Calu3 (cell line): Measurements from ENCODE around the gene IL1A. TPM values are rescaled to one million over a fixed set of nuclear protein-coding genes. Genes with fewer than 3 reads are reported as not detected.
A peak's percentile ranks its signal among the peaks of the same experiment; 100 is the strongest.

ENCODE experiments used
- BruUV-seq: library from RNA; stranded (reverse); fragments of 400-500 nt; replicated peaks from 2 replicates; lab custom pipeline; 2021; lab: Mats Ljungman, UMichigan
- CTCF ChIA-PET: fragments of 300-600 bp; sonication (Branson Sonifier 250); formaldehyde crosslinking; loops from one replicate; lab custom pipeline; 2022; ENCODE audit warnings: antibody characterized with exemption; lab: Charles Lee
- DNase-seq: peaks from one replicate; pipeline ENCODE4 v3.0.0; 2022
- H3K27ac Mint-ChIP-seq: one replicate; pipeline ENCODE4 v1.8.0; 2022; ENCODE audit warnings: mixed read lengths; ENCODE audit not compliant: unreplicated experiment
- H3K27me3 Mint-ChIP-seq: one replicate; pipeline ENCODE4 v1.8.0; 2022; ENCODE audit warnings: mixed read lengths; ENCODE audit not compliant: unreplicated experiment
- H3K36me3 Mint-ChIP-seq: one replicate; pipeline ENCODE4 v1.8.0; 2022; ENCODE audit warnings: mild to moderate bottlenecking, moderate library complexity, mixed read lengths; ENCODE audit not compliant: insufficient read depth, unreplicated experiment
- H3K4me1 Mint-ChIP-seq: one replicate; pipeline ENCODE4 v1.8.0; 2022; ENCODE audit warnings: mild to moderate bottlenecking, low read depth, mixed read lengths; ENCODE audit not compliant: unreplicated experiment
- H3K4me3 Mint-ChIP-seq: one replicate; pipeline ENCODE4 v1.8.0; 2022; ENCODE audit warnings: mild to moderate bottlenecking, low read depth, moderate library complexity, mixed read lengths; ENCODE audit not compliant: unreplicated experiment
- H3K9me3 Mint-ChIP-seq: one replicate; pipeline ENCODE4 v1.8.0; 2022; ENCODE audit warnings: low read depth, mixed read lengths; ENCODE audit not compliant: unreplicated experiment
- intact Hi-C: fragments of 100-400 bp; cut with micrococcal nuclease; formaldehyde crosslinking; loops from one replicate; pipeline ENCODE4 v1.10.0; 2022; ENCODE audit not compliant: unreplicated experiment
- total RNA-seq: library from RNA; stranded (reverse); gene quantifications from 2 replicates; pipeline ENCODE4 v1.2.3, GENCODE V29; 2022
- TF ChIP-seq, protein P1 (sequence below): fragments of 200-600 bp; IDR thresholded peaks from one replicate; pipeline ENCODE4 v1.8.0; 2022; ENCODE audit warnings: antibody characterized with exemption; ENCODE audit not compliant: unreplicated experiment

IL1A gene
- total RNA-seq, 1 experiment from 2014 or later, result 14.4 TPM

DNA sequence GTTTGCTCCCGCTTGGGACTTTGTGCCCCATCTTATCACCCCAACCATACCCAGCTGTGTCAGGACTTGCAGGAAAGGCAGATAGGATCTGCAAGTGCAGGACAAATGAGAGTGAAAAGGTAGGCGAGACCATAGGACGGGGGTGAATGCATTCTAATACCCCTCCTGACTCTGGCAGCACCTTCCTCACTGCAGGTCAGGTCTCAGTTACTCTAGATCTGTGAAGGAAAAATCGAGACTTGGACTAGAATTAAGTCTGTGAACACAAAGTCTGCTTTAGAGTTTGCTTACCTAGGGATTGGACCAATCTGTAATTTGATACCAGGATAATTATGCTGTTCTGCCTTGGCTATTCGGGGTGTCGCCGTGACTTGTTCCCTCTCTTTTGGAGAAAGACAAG, 43.8 kb downstream of the IL1A start:
- DNase-seq, result no peak
- peaks cover 17% of the 10 kb centered on the region for H3K4me1 Mint-ChIP-seq
- no peak overlapping the region for H3K4me3 Mint-ChIP-seq
- intact Hi-C loops, result no loop called here
- peak overlapping the region; percentile 17 for H3K27ac Mint-ChIP-seq
- H3K36me3 Mint-ChIP-seq, result peaks cover 63% of the 10 kb centered on the region
- no peaks in the 10 kb centered on the region for H3K9me3 Mint-ChIP-seq
- no TSS peak for BruUV-seq
- TF ChIP-seq, protein P1, sequence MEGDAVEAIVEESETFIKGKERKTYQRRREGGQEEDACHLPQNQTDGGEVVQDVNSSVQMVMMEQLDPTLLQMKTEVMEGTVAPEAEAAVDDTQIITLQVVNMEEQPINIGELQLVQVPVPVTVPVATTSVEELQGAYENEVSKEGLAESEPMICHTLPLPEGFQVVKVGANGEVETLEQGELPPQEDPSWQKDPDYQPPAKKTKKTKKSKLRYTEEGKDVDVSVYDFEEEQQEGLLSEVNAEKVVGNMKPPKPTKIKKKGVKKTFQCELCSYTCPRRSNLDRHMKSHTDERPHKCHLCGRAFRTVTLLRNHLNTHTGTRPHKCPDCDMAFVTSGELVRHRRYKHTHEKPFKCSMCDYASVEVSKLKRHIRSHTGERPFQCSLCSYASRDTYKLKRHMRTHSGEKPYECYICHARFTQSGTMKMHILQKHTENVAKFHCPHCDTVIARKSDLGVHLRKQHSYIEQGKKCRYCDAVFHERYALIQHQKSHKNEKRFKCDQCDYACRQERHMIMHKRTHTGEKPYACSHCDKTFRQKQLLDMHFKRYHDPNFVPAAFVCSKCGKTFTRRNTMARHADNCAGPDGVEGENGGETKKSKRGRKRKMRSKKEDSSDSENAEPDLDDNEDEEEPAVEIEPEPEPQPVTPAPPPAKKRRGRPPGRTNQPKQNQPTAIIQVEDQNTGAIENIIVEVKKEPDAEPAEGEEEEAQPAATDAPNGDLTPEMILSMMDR, result no peak
- CTCF ChIA-PET, result interaction anchor here (0.9 kb wide), 1 partner anchor 202 kb away, joined by 3 read pairs; no protein-coding TSS in a partner anchor
- H3K27me3 Mint-ChIP-seq, result no peaks in the 10 kb centered on the region

DNA sequence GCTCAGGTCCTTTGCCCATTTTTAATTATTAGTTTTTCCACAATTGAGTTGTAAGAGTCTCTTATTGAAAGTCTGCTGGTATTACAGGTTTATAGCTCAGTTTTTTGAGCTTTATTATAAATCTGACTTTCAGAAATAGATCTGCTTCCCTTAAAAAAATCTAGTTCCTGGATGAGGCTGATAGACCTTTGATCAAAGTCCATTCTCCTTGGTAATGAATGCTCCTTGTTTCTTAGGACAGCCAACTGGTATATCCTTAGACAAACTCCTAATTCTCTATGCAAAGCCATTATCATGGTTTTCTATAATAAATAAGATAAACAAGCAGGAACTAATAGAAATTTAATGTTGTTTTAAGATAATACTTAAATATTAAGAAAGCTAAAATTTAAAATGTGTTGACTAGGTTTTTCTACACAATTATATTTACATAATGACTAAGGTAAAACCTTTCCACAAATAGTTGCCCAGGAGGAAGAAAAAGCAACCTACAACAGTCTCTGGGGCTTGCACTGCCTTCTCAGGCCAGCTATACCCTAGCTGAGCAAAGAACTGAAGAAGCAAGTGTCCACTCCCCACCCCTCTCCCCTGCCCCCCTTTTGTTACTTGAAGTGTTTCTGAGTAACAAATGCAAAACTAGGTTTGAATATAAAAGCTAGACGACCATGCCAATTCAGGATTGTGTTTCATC, 46.6 kb downstream of the IL1A start:
- CTCF ChIA-PET, result interaction anchor here (0.6 to 2.7 kb wide), 10 partner anchors 9 to 204 kb away, joined by 3 to 15 read pairs (median 3); no protein-coding TSS in a partner anchor
- no TSS peak for BruUV-seq
- H3K4me1 Mint-ChIP-seq, result peaks cover 22% of the 10 kb centered on the region
- DNase-seq, result no peak
- no peaks in the 10 kb centered on the region for H3K9me3 Mint-ChIP-seq
- peak overlapping the region; percentile 50 for H3K27ac Mint-ChIP-seq
- TF ChIP-seq, protein P1, result no peak
- no peak overlapping the region for H3K4me3 Mint-ChIP-seq
- intact Hi-C loops, result no loop called here
- H3K36me3 Mint-ChIP-seq, result peaks cover 57% of the 10 kb centered on the region
- H3K27me3 Mint-ChIP-seq, result no peaks in the 10 kb centered on the region

GRCh38 chr2:112733871-112734270, 50.4 kb downstream of the IL1A start:
- no peaks in the 10 kb centered on the region for H3K9me3 Mint-ChIP-seq
- TF ChIP-seq, protein P1, result no peak
- H3K27me3 Mint-ChIP-seq, result no peaks in the 10 kb centered on the region
- BruUV-seq, result no TSS peak
- CTCF ChIA-PET, result interaction anchor here (0.6 kb wide), 1 partner anchor 15 kb away, joined by 3 read pairs; no protein-coding TSS in a partner anchor
- H3K36me3 Mint-ChIP-seq, result peaks cover 31% of the 10 kb centered on the region
- no peak for DNase-seq
- peaks cover 10% of the 10 kb centered on the region for H3K4me1 Mint-ChIP-seq
- H3K4me3 Mint-ChIP-seq, result no peak overlapping the region
- intact Hi-C loops, result no loop called here
- H3K27ac Mint-ChIP-seq, result no peak overlapping the region

GRCh38 chr2:112733456-112733855, 50.8 kb downstream of the IL1A start:
- intact Hi-C loops, result no loop called here
- Mint-ChIP-seq H3K27ac (no peak overlapping the region), H3K9me3 (no peaks in the 10 kb centered on the region), H3K4me1 (peaks cover 14% of the 10 kb centered on the region), H3K36me3 (peaks cover 35% of the 10 kb centered on the region), H3K27me3 (no peaks in the 10 kb centered on the region), H3K4me3 (no peak overlapping the region)
- no TSS peak for BruUV-seq
- TF ChIP-seq, protein P1, result no peak
- no peak for DNase-seq
- CTCF ChIA-PET, result no interaction called here
